KMS-11 (cell line): Measurements from ENCODE around the gene ARPC4.
A peak's percentile ranks its signal among the peaks of the same experiment; 100 is the strongest.

Experiments used
- H2AFZ ChIP-seq: fragments of 200-600 bp; sonication (generic); 2 replicates; pipeline ENCODE4 v1.6.1; 2016; ENCODE audit warnings: antibody characterized with exemption, mixed run types, low read depth
- H3K27ac ChIP-seq: fragments of 200-600 bp; sonication (generic); 2 replicates; pipeline ENCODE4 v1.6.1; 2016; ENCODE audit warnings: mild to moderate bottlenecking, mixed run types
- H3K27me3 ChIP-seq: fragments of 200-600 bp; sonication (generic); 2 replicates; pipeline ENCODE4 v1.6.1; 2017; ENCODE audit warnings: mild to moderate bottlenecking, low read depth, mixed run types, moderate library complexity; ENCODE audit not compliant: insufficient read depth
- H3K36me3 ChIP-seq: fragments of 200-600 bp; sonication (generic); 2 replicates; pipeline ENCODE4 v1.6.1; 2017; ENCODE audit warnings: mild to moderate bottlenecking, mixed run types; ENCODE audit not compliant: insufficient read depth
- H3K4me1 ChIP-seq: fragments of 200-600 bp; sonication (generic); 2 replicates; pipeline ENCODE4 v1.6.1; 2016; ENCODE audit warnings: mild to moderate bottlenecking, low read depth, mixed run types; ENCODE audit not compliant: poor library complexity, severe bottlenecking
- H3K4me2 ChIP-seq: fragments of 200-600 bp; sonication (generic); 2 replicates; pipeline ENCODE4 v1.7.0; 2016; ENCODE audit warnings: mild to moderate bottlenecking, mixed run types
- H3K4me3 ChIP-seq: fragments of 200-600 bp; sonication (generic); IDR thresholded peaks from 2 replicates; pipeline ENCODE4 v1.6.1; 2017; ENCODE audit warnings: low read depth, low read length, mixed read lengths; ENCODE audit not compliant: insufficient read depth
- H3K79me2 ChIP-seq: fragments of 200-600 bp; sonication (generic); 2 replicates; pipeline ENCODE4 v1.6.1; 2016; ENCODE audit warnings: low read depth, mixed run types; ENCODE audit not compliant: insufficient read depth
- H3K9ac ChIP-seq: fragments of 200-600 bp; sonication (generic); 2 replicates; pipeline ENCODE4 v1.6.1; 2016; ENCODE audit warnings: mild to moderate bottlenecking, mixed run types
- H4K20me1 ChIP-seq: fragments of 200-600 bp; sonication (generic); 2 replicates; pipeline ENCODE4 v1.6.1; 2016; ENCODE audit warnings: mild to moderate bottlenecking, mixed run types; ENCODE audit not compliant: insufficient read depth
- TF ChIP-seq, protein P1 (sequence below): fragments of 200-600 bp; sonication (generic); conservative IDR thresholded peaks from 2 replicates; pipeline ENCODE4 v1.6.1; 2017; ENCODE audit warnings: low read depth, mild to moderate bottlenecking, antibody characterized with exemption, low read length, moderate library complexity, mixed read lengths

Gene ARPC4

DNA sequence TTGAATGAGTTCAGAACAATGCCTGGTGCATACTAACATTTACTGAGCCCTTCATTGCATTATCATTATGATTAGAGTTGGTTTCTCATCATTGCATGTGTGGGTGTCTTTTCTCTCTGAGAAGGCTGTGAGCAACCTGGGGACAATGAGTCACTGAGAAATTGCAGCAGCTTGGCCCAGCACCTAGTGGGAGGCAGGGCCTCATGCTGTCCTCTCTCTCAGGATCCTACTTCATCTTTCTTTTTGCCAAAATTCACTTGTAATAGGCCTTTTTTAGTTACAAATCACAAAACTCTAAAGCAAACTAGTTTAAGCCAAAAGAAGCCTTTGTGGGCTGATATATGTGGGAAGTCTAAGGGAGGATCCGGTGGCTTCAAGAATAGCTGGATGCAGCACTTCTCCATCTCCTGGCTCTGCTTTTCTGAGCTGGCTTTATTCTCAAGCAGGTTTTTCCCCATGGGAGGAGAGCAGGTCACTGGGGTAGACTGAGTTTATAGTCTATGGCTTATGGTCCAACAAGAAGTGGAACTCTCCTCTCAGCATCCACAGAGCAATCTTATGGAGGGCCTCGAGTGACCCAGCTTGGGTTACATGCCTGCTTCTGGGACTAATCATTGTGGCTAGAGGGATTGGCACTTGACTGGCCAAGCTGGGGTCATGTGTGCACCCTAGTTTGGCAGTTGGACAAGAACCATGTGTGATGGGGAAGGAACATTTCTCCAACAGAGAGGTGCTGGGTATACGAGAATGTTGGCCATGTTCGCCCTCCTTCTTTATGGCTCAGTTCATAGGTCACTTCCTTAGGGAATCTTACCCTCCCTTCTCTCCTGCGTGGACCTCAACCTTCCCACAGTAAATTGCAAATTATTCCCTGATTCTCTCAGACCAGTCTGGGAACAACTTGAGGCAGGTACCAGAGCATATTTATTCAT is 14.5 kb upstream of the ARPC4 start:
- Histone ChIP-seq H2AFZ (no peak overlapping the region), H3K79me2 (no peaks in the 10 kb centered on the region), H3K27ac (no peak overlapping the region), H3K4me3 (no peak overlapping the region), H3K4me2 (no peak overlapping the region), H3K4me1 (peaks cover 20% of the 10 kb centered on the region), H3K36me3 (no peaks in the 10 kb centered on the region), H4K20me1 (no peaks in the 10 kb centered on the region), H3K27me3 (no peaks in the 10 kb centered on the region), H3K9ac (no peak overlapping the region)
- TF ChIP-seq, protein P1, sequence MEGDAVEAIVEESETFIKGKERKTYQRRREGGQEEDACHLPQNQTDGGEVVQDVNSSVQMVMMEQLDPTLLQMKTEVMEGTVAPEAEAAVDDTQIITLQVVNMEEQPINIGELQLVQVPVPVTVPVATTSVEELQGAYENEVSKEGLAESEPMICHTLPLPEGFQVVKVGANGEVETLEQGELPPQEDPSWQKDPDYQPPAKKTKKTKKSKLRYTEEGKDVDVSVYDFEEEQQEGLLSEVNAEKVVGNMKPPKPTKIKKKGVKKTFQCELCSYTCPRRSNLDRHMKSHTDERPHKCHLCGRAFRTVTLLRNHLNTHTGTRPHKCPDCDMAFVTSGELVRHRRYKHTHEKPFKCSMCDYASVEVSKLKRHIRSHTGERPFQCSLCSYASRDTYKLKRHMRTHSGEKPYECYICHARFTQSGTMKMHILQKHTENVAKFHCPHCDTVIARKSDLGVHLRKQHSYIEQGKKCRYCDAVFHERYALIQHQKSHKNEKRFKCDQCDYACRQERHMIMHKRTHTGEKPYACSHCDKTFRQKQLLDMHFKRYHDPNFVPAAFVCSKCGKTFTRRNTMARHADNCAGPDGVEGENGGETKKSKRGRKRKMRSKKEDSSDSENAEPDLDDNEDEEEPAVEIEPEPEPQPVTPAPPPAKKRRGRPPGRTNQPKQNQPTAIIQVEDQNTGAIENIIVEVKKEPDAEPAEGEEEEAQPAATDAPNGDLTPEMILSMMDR: no peak

- Histone ChIP-seq H3K79me2 (no peaks in the 10 kb centered on the region), H2AFZ (no peak overlapping the region), H3K36me3 (no peaks in the 10 kb centered on the region), H3K4me1 (peaks cover 20% of the 10 kb centered on the region), H4K20me1 (no peaks in the 10 kb centered on the region), H3K27me3 (no peaks in the 10 kb centered on the region), H3K4me2 (no peak overlapping the region), H3K27ac (no peak overlapping the region), H3K4me3 (no peak overlapping the region), H3K9ac (no peak overlapping the region)
- TF ChIP-seq, protein P1: no peak
Measured at GRCh38 chr3:9779075-9779593, 13.7 kb upstream of the ARPC4 start.

DNA sequence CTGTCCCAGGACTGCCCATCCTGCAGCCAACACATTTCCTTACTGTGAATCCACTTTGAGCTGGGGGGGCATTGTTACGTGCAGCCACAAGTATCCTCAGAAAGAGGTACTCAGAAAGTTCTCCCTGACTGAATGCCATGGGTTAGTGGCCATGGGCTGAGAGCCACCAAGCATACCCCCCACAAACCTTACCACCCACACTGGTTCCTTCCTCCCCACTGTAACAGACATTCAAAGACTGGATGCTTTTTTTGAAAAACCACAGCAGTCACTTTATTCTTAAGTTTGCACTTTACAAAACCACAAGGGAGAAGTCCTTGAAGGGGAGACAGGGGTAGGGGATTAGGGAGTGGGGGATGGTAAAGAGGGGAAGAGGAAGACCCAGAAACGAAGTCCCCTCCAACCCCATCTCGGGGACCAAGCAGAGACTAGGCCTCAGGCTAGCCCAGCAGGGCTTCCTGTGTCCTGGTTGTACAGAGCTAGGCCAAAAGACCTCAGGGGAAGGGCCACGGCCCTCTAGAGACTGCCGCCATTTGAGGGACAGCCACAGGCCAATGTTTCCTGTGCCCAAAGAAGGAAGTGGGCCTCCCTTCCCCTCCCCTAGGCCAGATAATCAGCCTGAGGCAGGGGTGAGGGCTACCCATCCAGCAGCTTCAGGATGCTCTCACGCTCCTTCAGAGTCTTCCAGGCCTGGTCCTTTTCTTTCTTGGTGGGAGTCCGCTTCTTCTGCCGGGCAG is 13.0 kb upstream of the ARPC4 start:
- Histone ChIP-seq H3K27me3 (no peaks in the 10 kb centered on the region), H3K4me2 (peak overlapping the region; percentile 77), H2AFZ (no peak overlapping the region), H3K79me2 (no peaks in the 10 kb centered on the region), H3K27ac (peak overlapping the region; percentile 37; the same call in 1 of the 2 replicates), H3K4me1 (peaks cover 20% of the 10 kb centered on the region), H4K20me1 (no peaks in the 10 kb centered on the region), H3K4me3 (no peak overlapping the region), H3K9ac (peak overlapping the region; percentile 8; the same call in 1 of the 2 replicates), H3K36me3 (no peaks in the 10 kb centered on the region)
- TF ChIP-seq, protein P1: no peak

DNA sequence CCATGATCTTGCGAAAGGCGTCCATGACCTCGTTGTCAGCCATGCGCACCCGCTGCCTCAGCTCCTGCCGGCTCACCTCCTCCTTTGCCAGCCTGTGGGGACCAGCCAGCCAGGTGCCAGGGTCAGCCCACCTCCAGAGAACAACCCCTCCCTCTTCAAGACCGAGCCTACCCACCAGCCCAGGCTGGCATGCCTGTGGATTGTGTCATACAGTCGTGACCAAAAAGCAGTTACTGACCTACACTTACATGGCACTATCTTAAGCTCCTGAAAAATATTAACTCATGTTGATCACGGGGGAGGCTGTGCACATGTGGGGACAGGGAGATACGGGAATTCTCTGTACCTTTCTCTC is 12.4 kb upstream of the ARPC4 start:
- Histone ChIP-seq H3K27ac (no peak overlapping the region), H3K79me2 (no peaks in the 10 kb centered on the region), H3K4me1 (peaks cover 20% of the 10 kb centered on the region), H3K4me3 (no peak overlapping the region), H3K36me3 (no peaks in the 10 kb centered on the region), H3K9ac (no peak overlapping the region), H3K4me2 (no peak overlapping the region), H2AFZ (no peak overlapping the region), H4K20me1 (no peaks in the 10 kb centered on the region), H3K27me3 (no peaks in the 10 kb centered on the region)
- TF ChIP-seq, protein P1: no peak
